Stimulated activated CD8-positive, alpha-beta memory T cell treated with anti-CD3 and anti-CD28 coated beads, Interleukin-15, amount 100 ng/mL, for 1 hour (primary cell): ENCODE results near the gene UGT1A7.
A peak's percentile ranks its signal among the peaks of the same experiment; 100 is the strongest.
"Not testable (repeated sequence)": the region's sequence is repeated elsewhere in the genome, so short reads cannot be mapped to it uniquely, and the experiment has no call there.

Experiments used
- DNase-seq: peaks from one replicate; pipeline ENCODE4 v3.0.0-alpha.2; 2020; ENCODE audit warnings: low read depth

Gene UGT1A7

GRCh38 chr2:233680361-233681045, 1.2 kb upstream of the UGT1A7 start:
- no peak for DNase-seq

- DNase-seq = no peak
These were observed 2.9 kb downstream of the UGT1A7 start for GRCh38 chr2:233684640-233685039.

GRCh38 chr2:233686928-233687327, 5.2 kb downstream of the UGT1A7 start:
- no peak for DNase-seq

GRCh38 chr2:233688341-233688740, 6.6 kb downstream of the UGT1A7 start:
- DNase-seq = no peak

DNA sequence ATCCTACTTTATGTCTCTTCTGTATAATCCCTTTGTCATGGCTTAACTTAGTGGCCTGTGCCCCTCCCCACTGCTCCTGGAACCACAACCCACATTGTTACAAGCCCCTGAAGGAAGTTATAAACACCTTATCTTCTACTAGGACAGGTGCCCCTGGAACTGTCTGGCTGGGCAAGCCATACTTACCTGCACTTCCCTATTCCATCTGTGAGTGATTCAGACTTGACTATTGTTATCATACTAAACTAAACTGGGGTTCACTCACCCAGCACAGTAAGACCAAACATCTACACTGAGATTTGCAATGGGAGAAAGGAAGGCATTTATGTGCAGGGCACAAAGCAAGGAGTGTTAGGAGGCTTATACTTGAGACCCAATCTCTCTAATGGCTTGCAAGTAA, 7.3 kb downstream of the UGT1A7 start:
- DNase-seq = no peak

- DNase-seq = no peak
These were observed 7.8 kb downstream of the UGT1A7 start for GRCh38 chr2:233689501-233689900.

GRCh38 chr2:233690444-233690843, 8.7 kb downstream of the UGT1A7 start:
- DNase-seq = no peak

DNA sequence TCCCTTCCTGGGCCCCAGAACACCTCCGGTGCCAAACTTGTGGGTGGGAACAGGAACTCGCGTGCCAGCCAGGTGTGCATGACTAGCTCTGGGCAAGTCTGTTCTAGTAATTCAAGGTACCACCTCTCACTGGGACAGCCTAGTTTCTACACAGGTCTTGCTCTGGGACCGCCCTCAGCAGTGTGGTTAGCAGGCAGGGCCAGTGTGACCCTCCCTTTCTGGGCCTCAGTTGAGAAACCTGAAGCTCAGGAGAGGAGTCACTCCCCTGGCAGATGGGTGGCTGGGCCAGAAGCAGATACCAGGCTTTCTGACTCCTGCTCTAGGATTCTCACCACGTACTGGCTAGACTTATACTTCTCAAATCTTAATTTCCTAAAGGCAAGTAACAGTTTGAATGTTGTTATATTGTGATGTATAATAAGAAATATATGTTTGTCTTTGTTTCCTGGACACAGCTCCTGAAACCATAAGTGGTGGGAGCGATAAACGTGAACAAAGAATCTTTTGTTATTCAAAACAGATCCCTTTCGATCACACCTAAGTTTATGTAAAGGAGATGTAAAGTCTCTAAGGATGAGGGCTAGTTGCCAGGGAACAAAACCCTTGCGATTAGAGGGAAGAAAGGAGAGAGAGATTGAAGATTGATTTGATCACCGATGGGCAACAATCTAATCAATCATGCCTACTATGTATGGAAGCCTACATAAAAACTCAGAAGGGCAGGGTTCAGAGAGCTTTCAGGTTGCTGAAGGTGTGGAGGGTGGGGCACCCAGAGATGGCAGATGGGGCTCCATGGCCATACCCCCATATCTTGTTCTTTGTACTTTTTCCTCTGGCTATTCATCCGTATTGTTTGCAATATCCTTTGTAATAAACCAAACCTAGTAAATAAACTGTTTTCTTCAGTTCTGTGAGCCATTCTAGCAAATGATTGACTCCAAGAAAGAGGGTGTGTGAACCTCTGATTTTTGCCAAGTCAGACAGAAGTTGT, 10.0 kb downstream of the UGT1A7 start:
- DNase-seq = no peak

- DNase-seq = no peak
These were observed 10.9 kb downstream of the UGT1A7 start, which contains the start of gene UGT1A6 for GRCh38 chr2:233692648-233693047. Gene UGT1A6, plus strand, starts transcription at chr2:233692890. Its CDS starts 115 bp downstream, at chr2:233693005.

DNA sequence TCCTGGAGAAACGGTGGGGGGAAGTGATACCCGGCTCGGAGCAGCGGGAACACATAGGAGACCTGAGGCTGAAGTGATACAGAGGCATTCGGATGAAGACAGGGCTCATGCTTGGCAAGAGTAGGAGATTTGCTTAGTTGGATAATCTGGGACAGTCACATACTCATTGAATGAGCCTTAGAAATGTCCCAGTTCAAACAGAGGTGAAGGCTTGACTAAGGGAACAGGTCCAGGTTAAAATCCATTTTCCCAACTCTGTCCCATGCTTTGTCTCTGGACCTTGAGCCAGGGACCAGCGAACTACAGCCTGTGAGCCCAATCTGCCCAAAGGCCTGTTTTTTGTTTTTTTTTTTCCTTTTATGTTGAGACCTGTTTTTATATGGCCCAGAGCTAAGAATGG, 12.3 kb downstream of the UGT1A7 start:
- DNase-seq = no peak

- DNase-seq = no peak
These were observed 17.0 kb downstream of the UGT1A7 start for GRCh38 chr2:233698740-233699139.

GRCh38 chr2:233699424-233700027, 17.8 kb downstream of the UGT1A7 start:
- no peak for DNase-seq

DNA sequence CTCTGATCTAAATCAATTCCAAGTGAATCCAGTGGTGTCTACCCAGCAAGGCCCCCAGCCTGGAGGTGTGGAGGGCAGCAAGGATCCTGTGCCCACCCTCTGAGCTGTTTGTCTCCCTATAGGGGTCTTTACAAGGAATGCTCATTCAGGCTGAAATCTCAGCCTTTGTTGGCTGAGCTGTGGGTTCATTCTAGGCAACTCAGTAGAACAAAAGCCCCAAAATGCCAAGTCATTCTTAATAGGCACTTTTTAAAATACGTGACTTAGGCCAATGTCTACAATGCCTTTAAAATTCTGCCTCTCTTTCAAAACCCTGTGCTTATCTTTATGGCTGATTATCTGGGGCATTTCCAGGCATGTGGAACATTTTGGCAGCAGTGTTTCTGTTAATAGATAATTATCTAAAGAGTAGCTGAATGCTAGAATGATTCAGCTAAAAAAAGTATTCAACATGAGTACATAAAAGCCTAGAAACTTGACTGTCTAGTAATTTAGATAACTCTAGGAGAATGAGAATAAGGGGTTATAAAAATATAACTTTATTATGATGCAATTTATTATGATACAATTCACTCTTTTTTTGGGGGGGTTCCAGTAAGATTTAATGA, 18.4 kb downstream of the UGT1A7 start:
- no peak for DNase-seq

DNA sequence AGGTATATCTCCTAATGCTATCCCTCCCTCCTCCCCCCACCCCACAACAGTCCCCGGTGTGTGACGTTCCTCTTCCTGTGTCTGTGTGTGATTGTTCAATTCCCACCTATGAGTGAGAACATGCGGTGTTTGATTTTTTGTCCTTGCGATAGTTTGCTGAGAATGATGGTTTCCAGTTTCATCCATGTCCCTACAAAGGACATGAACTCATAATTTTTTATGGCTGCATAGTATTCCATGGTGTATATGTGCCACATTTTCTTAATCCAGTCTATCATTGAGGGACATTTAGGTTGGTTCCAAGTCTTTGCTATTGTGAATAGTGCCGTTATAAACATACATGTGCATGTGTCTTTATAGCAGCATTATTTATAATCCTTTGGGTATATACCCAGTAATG, 19.1 kb downstream of the UGT1A7 start:
- not testable (repeated sequence) for DNase-seq

DNA sequence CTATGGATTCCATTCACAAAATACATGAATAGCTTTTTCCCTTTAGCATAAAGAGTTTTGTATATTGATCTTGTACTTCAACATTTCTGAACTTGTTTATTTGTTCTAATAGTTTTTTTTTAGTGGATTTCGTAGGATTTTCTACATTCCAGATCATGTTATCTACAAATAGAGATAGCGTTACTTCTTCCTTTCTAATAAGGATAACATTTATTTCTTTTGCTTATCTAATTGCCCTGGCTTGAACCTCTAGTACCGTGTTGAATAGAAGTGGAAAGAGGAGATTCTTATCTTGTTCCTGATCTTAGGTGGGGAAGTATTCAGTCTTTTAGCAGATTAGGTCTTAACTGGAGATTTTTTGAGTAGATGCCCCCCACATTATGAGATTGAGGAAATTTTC, 20.5 kb downstream of the UGT1A7 start:
- no peak for DNase-seq

- no peak for DNase-seq
These were observed 24.3 kb downstream of the UGT1A7 start for GRCh38 chr2:233705911-233706506.

DNA sequence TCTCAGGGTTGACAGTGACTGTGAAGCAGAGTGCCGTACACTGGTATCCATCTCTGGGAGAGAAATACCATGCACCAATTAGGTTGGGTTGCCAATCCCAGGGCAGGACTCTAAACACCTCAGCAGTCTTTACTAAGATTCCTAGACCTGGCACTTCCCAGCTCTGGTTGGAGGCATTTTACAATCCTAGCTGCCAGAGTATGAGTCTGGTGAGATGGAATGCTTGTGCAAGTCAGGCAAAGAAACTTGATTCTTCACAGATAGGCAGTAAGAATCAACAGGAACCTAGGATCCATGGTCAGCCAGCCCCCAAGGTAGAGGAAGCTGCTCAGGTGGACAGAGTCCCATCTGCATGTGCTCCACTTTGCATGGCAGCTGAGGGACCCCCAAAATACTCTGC, 25.0 kb downstream of the UGT1A7 start:
- no peak for DNase-seq

DNA sequence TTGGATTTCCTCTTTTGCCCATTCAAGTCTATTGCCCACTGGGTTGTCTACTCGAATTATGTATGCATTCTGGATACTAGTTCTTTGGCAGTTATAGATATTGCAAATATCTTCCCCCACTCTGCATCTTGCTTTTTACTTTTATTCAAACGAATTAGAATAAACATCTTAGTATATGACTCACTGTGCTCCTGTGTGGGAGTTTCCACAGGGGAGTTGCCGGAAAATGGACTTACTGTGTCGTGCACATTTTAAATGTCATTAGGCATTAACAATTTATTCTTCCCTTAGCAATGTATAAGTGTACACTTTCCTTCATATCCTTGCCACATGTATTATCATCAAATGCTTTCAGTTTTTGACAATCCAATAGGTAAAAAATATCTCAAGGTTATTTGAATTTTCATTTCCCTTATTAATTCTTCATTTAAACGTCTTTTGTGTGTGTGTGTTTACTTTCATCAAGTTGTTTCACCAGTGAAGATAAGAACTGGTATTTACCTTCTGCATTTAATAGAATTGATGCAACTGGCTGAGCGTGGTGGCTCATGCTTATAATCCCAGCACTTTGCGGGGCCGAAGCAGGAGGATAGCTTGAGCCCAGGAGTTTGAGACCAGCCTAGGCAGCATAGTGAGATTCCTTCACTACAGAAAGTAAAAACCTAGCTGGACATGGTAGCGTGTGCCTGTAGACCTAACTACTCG, 26.4 kb downstream of the UGT1A7 start:
- DNase-seq = no peak

- DNase-seq = no peak
These were observed 27.2 kb downstream of the UGT1A7 start for GRCh38 chr2:233708942-233709341.

GRCh38 chr2:233711312-233712008, 29.8 kb downstream of the UGT1A7 start:
- DNase-seq = peak; percentile 51
